HG03558 (cell line): ENCODE results near the gene MTA1.

Experiments
- ATAC-seq: cut with Tn5 transposase; IDR thresholded peaks from one replicate; pipeline ENCODE4 v1.9.1; 2021; ENCODE audit warnings: moderate number of reproducible peaks; ENCODE audit not compliant: unreplicated experiment; ENCODE audit errors: extremely low read depth

The MTA1 gene

GRCh38 chr14:105492971-105493871 lies 73.6 kb downstream of the MTA1 start:
- no peak for ATAC-seq

- no peak for ATAC-seq
These were observed 74.4 kb downstream of the MTA1 start for GRCh38 chr14:105493921-105494605.

- no peak for ATAC-seq
These were observed 74.9 kb downstream of the MTA1 start for GRCh38 chr14:105494606-105494929.

- no peak for ATAC-seq
These were observed 75.7 kb downstream of the MTA1 start for GRCh38 chr14:105495101-105495989.

- ATAC-seq: no peak
These were observed 76.6 kb downstream of the MTA1 start for GRCh38 chr14:105495990-105496830.

GRCh38 chr14:105496831-105497591 lies 77.4 kb downstream of the MTA1 start:
- no peak for ATAC-seq

GRCh38 chr14:105497671-105498429 lies 78.2 kb downstream of the MTA1 start:
- no peak for ATAC-seq

GRCh38 chr14:105498430-105499255 lies 79.0 kb downstream of the MTA1 start:
- ATAC-seq: no peak

GRCh38 chr14:105499256-105500035 lies 79.8 kb downstream of the MTA1 start:
- no peak for ATAC-seq

GRCh38 chr14:105500036-105500725 lies 80.6 kb downstream of the MTA1 start:
- ATAC-seq: no peak

- no peak for ATAC-seq
These were observed 81.1 kb downstream of the MTA1 start for GRCh38 chr14:105500726-105501101.

- no peak for ATAC-seq
These were observed 82.1 kb downstream of the MTA1 start for GRCh38 chr14:105501504-105502291.

- no peak for ATAC-seq
These were observed 83.0 kb downstream of the MTA1 start for GRCh38 chr14:105502446-105503295.

GRCh38 chr14:105503296-105503640 lies 83.6 kb downstream of the MTA1 start:
- ATAC-seq: no peak
